ENCODE results near the gene HS3ST6. TPM values are rescaled to one million over a fixed set of nuclear protein-coding genes. Genes with fewer than 3 reads are reported as not detected.

Gene HS3ST6
- total RNA-seq, 1 experiment from 2014 or later: 1.0 TPM

- Mint-ChIP-seq H3K36me3 (peaks cover 12% of the 10 kb centered on the region), H3K27me3 (ENCODE audit: low read depth) (no peaks in the 10 kb centered on the region), H3K27ac (no peak overlapping the region), H3K9me3 (no peaks in the 10 kb centered on the region), H3K4me1 (peaks cover 9% of the 10 kb centered on the region), H3K4me3 (no peak overlapping the region)
- TF ChIP-seq NR3C1 (CRISPR knock-in tag; conservative IDR thresholded peaks at IDR 0.05; ENCODE audit: low read depth) (no peak), ZNF416 (CRISPR knock-in tag; IDR thresholded peaks at IDR 0.05) (no peak), ZMAT4 (CRISPR knock-in tag; IDR thresholded peaks at IDR 0.05) (no peak)
- TF ChIP-seq, protein P1, sequence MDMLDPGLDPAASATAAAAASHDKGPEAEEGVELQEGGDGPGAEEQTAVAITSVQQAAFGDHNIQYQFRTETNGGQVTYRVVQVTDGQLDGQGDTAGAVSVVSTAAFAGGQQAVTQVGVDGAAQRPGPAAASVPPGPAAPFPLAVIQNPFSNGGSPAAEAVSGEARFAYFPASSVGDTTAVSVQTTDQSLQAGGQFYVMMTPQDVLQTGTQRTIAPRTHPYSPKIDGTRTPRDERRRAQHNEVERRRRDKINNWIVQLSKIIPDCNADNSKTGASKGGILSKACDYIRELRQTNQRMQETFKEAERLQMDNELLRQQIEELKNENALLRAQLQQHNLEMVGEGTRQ (CRISPR knock-in tag; IDR thresholded peaks at IDR 0.05): no peak
- ATAC-seq (no peak), DNase-seq (ENCODE audit: low spot score) (no peak)
- ChIA-PET CTCF (interaction anchor here (1.0 kb wide), 1 partner anchor 9 kb away, joined by 3 read pairs; no protein-coding TSS in a partner anchor), POLR2A (no interaction called here)
Measured at GRCh38 chr16:1938316-1938715, 20.1 kb upstream of the HS3ST6 start.

DNA sequence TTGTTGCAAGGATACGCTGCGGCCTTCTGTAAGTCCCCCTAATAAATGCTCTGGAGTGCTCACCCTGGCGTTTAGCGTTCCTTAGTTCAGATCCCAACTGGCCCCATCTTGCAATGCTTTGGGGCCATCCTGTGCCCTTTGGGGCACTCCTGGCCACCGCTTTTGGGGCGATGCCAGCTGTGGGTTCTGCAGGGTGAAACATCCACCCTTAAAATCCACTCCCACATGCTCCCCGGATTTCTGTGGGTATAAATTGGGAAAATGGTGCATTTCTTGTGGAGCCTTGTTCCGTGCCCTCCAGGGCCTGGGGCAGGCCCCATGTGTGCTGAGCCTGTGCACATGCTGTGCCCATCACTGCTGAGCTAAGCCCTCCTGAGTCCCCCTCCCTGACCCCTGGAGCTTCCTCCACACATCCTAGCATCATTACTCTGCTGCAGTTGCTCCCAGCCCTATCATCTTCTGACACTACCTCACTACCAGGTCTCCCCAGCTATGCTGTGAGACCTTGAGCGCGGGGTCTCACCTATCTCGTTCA is 18.8 kb upstream of the HS3ST6 start:
- ChIA-PET CTCF (no interaction called here), POLR2A (no interaction called here)
- Mint-ChIP-seq H3K27ac (no peak overlapping the region), H3K27me3 (ENCODE audit: low read depth) (peaks cover under 1% of the 10 kb centered on the region; the same call in 1 of the 2 replicates), H3K9me3 (no peaks in the 10 kb centered on the region), H3K36me3 (peaks cover 12% of the 10 kb centered on the region), H3K4me1 (peaks cover 9% of the 10 kb centered on the region), H3K4me3 (no peak overlapping the region)
- no peak for DNase-seq (ENCODE audit: low spot score)
- no peak for TF ChIP-seq MLX (CRISPR knock-in tag; IDR thresholded peaks at IDR 0.05)
- no peak for TF ChIP-seq MXD4 (CRISPR knock-in tag; IDR thresholded peaks at IDR 0.05; ENCODE audit: borderline replicate concordance)
- TF ChIP-seq JUN (CRISPR knock-in tag; IDR thresholded peaks at IDR 0.05): no peak
- TF ChIP-seq ZNF317 (CRISPR knock-in tag; IDR thresholded peaks at IDR 0.05; ENCODE audit: borderline replicate concordance, low read depth): no peak
- TF ChIP-seq CDX4 (CRISPR knock-in tag; IDR thresholded peaks at IDR 0.05; ENCODE audit: borderline replicate concordance): no peak
- TF ChIP-seq HMGA2 (CRISPR knock-in tag; IDR thresholded peaks at IDR 0.05): no peak
- no peak for TF ChIP-seq NR3C1 (CRISPR knock-in tag; conservative IDR thresholded peaks at IDR 0.05; ENCODE audit: low read depth)
- no peak for ATAC-seq

DNA sequence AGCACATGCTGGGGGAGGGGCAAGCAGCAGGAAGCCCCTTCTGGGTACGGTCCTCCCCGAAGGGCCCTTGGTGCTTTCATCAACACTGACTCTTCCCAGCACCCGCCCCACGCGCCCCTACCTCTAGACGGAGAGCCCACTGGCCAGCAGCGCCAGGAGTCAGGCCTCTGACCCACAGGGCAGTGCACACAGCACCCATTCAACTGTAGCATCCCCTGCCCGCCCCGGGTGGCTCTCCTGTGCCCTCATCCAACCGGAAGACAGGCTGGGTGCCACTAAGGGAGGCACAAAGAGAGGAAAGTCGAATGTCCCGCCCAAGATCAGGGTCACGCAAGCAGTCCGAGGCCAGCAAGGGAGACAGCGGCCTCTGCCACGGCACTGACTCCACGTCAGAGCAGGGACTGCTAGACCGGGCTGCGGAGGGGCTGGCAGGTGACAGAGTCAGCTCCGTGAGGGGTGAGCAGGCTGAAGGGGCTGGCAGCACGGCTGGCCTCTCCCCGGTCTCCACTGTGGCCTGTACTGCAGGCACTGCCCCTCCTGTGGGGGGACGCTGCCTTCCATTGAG is 15.0 kb upstream of the HS3ST6 start:
- Mint-ChIP-seq H3K27me3 (ENCODE audit: low read depth) (peaks cover 27% of the 10 kb centered on the region), H3K4me1 (peaks cover 3% of the 10 kb centered on the region; the same call in 1 of the 2 replicates), H3K36me3 (peaks cover 4% of the 10 kb centered on the region), H3K27ac (no peak overlapping the region), H3K9me3 (no peaks in the 10 kb centered on the region), H3K4me3 (no peak overlapping the region)
- CTCF ChIA-PET: interaction anchor here (1.3 to 1.7 kb wide), 5 partner anchors 8 to 106 kb away, joined by 3 to 24 read pairs (median 9); partner anchors contain the start of genes FAHD1 and HAGH
- no peak for ATAC-seq
- DNase-seq (ENCODE audit: low spot score): no peak
- POLR2A ChIA-PET: no interaction called here
- TF ChIP-seq TP53 (CRISPR knock-in tag; IDR thresholded peaks at IDR 0.05) (no peak), GRHL2 (CRISPR knock-in tag; IDR thresholded peaks at IDR 0.05; ENCODE audit: insufficient replicate concordance, severe bottlenecking) (no peak), HMGA2 (CRISPR knock-in tag; IDR thresholded peaks at IDR 0.05) (no peak), JAZF1 (CRISPR knock-in tag; IDR thresholded peaks at IDR 0.05) (no peak), ZNF263 (CRISPR knock-in tag; IDR thresholded peaks at IDR 0.05; ENCODE audit: low read depth) (no peak), ZNF138 (CRISPR knock-in tag; conservative IDR thresholded peaks at IDR 0.05) (no peak), RELA (CRISPR knock-in tag; IDR thresholded peaks at IDR 0.05; ENCODE audit: borderline replicate concordance) (no peak), MLX (CRISPR knock-in tag; IDR thresholded peaks at IDR 0.05) (no peak), SMAD4 (CRISPR knock-in tag; IDR thresholded peaks at IDR 0.05) (no peak), ZNF423 (CRISPR knock-in tag; IDR thresholded peaks at IDR 0.05) (no peak), SMAD3 (CRISPR knock-in tag; IDR thresholded peaks at IDR 0.05; ENCODE audit: borderline replicate concordance) (no peak), CREM (CRISPR knock-in tag; IDR thresholded peaks at IDR 0.05) (no peak), ZBTB21 (CRISPR knock-in tag; IDR thresholded peaks at IDR 0.05; ENCODE audit: borderline replicate concordance) (no peak), ZNF512 (CRISPR knock-in tag; IDR thresholded peaks at IDR 0.05; ENCODE audit: borderline replicate concordance) (no peak), SOX15 (CRISPR knock-in tag; IDR thresholded peaks at IDR 0.05) (no peak)
- TF ChIP-seq, protein P2, sequence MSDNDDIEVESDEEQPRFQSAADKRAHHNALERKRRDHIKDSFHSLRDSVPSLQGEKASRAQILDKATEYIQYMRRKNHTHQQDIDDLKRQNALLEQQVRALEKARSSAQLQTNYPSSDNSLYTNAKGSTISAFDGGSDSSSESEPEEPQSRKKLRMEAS (CRISPR knock-in tag; IDR thresholded peaks at IDR 0.05): no peak
- TF ChIP-seq, protein P3, sequence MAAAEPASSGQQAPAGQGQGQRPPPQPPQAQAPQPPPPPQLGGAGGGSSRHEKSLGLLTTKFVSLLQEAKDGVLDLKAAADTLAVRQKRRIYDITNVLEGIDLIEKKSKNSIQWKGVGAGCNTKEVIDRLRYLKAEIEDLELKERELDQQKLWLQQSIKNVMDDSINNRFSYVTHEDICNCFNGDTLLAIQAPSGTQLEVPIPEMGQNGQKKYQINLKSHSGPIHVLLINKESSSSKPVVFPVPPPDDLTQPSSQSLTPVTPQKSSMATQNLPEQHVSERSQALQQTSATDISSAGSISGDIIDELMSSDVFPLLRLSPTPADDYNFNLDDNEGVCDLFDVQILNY (CRISPR knock-in tag; IDR thresholded peaks at IDR 0.05): no peak

All from WTC11 (cell line).